Right cardiac atrium (tissue), 5 donors: ENCODE measurements around the gene RNF183. TPM values are rescaled to one million over a fixed set of nuclear protein-coding genes. Genes with fewer than 3 reads are reported as not detected.
"Not testable (repeated sequence)": the region's sequence is repeated elsewhere in the genome, so short reads cannot be mapped to it uniquely, and the experiment has no call there.

Experiments
- ATAC-seq, 2 donors: fragments of 200-7000 bp; cut with Tn5 transposase; one replicate each; pipeline versions ENCODE4 v1.8.0 to v1.9.1; 2020; ENCODE audit warnings: moderate library complexity in 2 of 2, mild to moderate bottlenecking in 1 of 2
- DNase-seq, 3 donors: peaks; one replicate each; pipeline ENCODE4 v3.0.0-alpha.2; 2020
- H3K27ac ChIP-seq: one replicate; pipeline ENCODE4 v1.5.1; 2013; ENCODE audit warnings: mild to moderate bottlenecking, low read length, control low read depth, moderate library complexity
- H3K27me3 ChIP-seq: one replicate; pipeline ENCODE4 v1.6.1; 2013; ENCODE audit not compliant: control insufficient read depth, insufficient read depth
- H3K4me1 ChIP-seq: one replicate; pipeline ENCODE4 v1.6.1; 2013; ENCODE audit warnings: low read length; ENCODE audit not compliant: control insufficient read depth, insufficient read depth
- H3K4me3 ChIP-seq: one replicate; pipeline ENCODE4 v1.5.1; 2013; ENCODE audit warnings: low read length, control low read depth
- H3K9me3 ChIP-seq: one replicate; pipeline ENCODE4 v1.6.1; 2013; ENCODE audit warnings: low read length; ENCODE audit not compliant: control insufficient read depth
- WGBS: extraction: QIAGEN DNeasy Blood & Tissue Kit; methylation state at CpG from one replicate; pipeline ENCODE4 v1.1.7; 2013; 5-methylcytosine and 5-hydroxymethylcytosine counted together
- intact Hi-C, 4 donors: fragments of 100-400 bp; cut with DNase I; formaldehyde crosslinking; loops; one replicate each; pipeline versions ENCODE4 v1.11.0 to v1.14.0; 2022 to 2023
- polyA plus RNA-seq: library from polyadenylated mRNA; stranded (reverse); fragments of 200-250 nt; gene quantifications from one replicate; pipeline ENCODE4 v1.2.3, GENCODE V29; 2013
- total RNA-seq, 4 donors: library from RNA; stranded (reverse); fragmentation: NEBNext Ultra II Directional; extraction: Animal tissue kit (Norgen Biotek cat#: 25700); gene quantifications; one replicate each; pipeline ENCODE4 v1.2.1, GENCODE V29; 2021
- donor health status: healthy with polysubstance abuse.
- donor health status: DM: no; HTN: yes; CAD: no.
- donor health status: DM: no; HTN: no; CAD: no.
- donor health status: DM: no; HTN: yes; CAD: no; lungs with severe emphysema.
- donor health status: DM: yes; HTN: yes; CAD: no.

Gene RNF183
- total and polyA plus RNA-seq, 5 donors, result not detected

- ATAC-seq, result no peak
- intact Hi-C loops, result loop anchor here in 1 of 4 donors (10.0 kb wide), 1 partner anchor 135 kb away; the partner anchor contains the start of gene ALAD
- Histone ChIP-seq H3K9me3 (no peaks in the 10 kb centered on the region), H3K4me3 (no peak overlapping the region), H3K4me1 (no peaks in the 10 kb centered on the region), H3K27me3 (no peaks in the 10 kb centered on the region), H3K27ac (no peak overlapping the region)
- whole genome bisulfite sequencing, result 86% methylated on average over 2 of the region's 2 CpGs
- no peak for DNase-seq
These were observed 33.3 kb downstream of the RNF183 start for GRCh38 chr9:113269871-113270270.

GRCh38 chr9:113269355-113269754, 33.8 kb downstream of the RNF183 start:
- ATAC-seq, result no peak
- Histone ChIP-seq H3K4me3 (no peak overlapping the region), H3K27ac (no peak overlapping the region), H3K9me3 (no peaks in the 10 kb centered on the region), H3K4me1 (no peaks in the 10 kb centered on the region), H3K27me3 (no peaks in the 10 kb centered on the region)
- intact Hi-C loops, result no loop called here
- DNase-seq, result no peak
- 91% methylated on average over 2 of the region's 2 CpGs for WGBS

- no peaks in the 10 kb centered on the region for H3K4me1 ChIP-seq
- H3K27me3 ChIP-seq, result no peaks in the 10 kb centered on the region
- ATAC-seq (no peak), DNase-seq (no peak)
- intact Hi-C loops, result no loop called here
- WGBS, result 87% methylated on average over 4 of the region's 4 CpGs
- no peak overlapping the region for H3K27ac ChIP-seq
- no peak overlapping the region for H3K4me3 ChIP-seq
- no peaks in the 10 kb centered on the region for H3K9me3 ChIP-seq
These were observed 35.1 kb downstream of the RNF183 start for GRCh38 chr9:113267911-113268566.

GRCh38 chr9:113266174-113266573, 37.0 kb downstream of the RNF183 start:
- WGBS, result 89% methylated on average over 3 of the region's 3 CpGs
- DNase-seq (no peak), ATAC-seq (no peak)
- no peak overlapping the region for H3K27ac ChIP-seq
- intact Hi-C loops, result no loop called here
- no peaks in the 10 kb centered on the region for H3K27me3 ChIP-seq
- H3K4me3 ChIP-seq, result no peak overlapping the region
- H3K9me3 ChIP-seq, result no peaks in the 10 kb centered on the region
- H3K4me1 ChIP-seq, result no peaks in the 10 kb centered on the region

- ATAC-seq, result no peak
- DNase-seq, result no peak
- H3K4me1 ChIP-seq, result no peaks in the 10 kb centered on the region
- no peaks in the 10 kb centered on the region for H3K9me3 ChIP-seq
- intact Hi-C loops, result no loop called here
- H3K27me3 ChIP-seq, result no peaks in the 10 kb centered on the region
- 87% methylated on average over 1 of the region's 1 CpG for WGBS
- H3K27ac ChIP-seq, result no peak overlapping the region
- H3K4me3 ChIP-seq, result no peak overlapping the region
These were observed 41.1 kb downstream of the RNF183 start for GRCh38 chr9:113261917-113262671.

DNA sequence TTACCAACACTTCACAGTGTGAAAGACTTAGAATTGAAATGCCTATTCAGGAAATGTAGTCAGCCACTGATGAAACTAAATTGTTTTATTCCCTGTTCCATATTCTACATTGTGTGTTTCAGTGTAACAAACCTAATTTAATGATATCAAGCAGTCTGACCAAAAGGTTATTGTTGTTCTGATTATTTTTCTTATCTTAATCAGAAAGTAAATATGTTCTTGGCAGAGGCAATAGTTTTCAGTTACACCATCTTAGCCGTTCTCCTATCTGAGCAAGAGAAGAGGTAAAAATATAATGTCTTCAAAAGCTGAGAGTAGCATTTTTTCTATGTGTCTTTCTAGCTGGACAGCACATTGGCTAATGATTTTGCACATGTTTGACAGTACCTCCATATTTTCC, 44.9 kb downstream of the RNF183 start:
- no peaks in the 10 kb centered on the region for H3K27me3 ChIP-seq
- DNase-seq (no peak), ATAC-seq (no peak)
- WGBS, result 42% methylated on average over 1 of the region's 1 CpG
- H3K4me3 ChIP-seq, result no peak overlapping the region
- no peak overlapping the region for H3K27ac ChIP-seq
- H3K9me3 ChIP-seq, result no peaks in the 10 kb centered on the region
- H3K4me1 ChIP-seq, result no peaks in the 10 kb centered on the region
- intact Hi-C loops, result no loop called here

GRCh38 chr9:113257863-113258262, 45.3 kb downstream of the RNF183 start:
- Histone ChIP-seq H3K9me3 (no peaks in the 10 kb centered on the region), H3K4me3 (no peak overlapping the region), H3K27me3 (no peaks in the 10 kb centered on the region), H3K27ac (no peak overlapping the region), H3K4me1 (no peaks in the 10 kb centered on the region)
- ATAC-seq, result no peak
- DNase-seq, result no peak
- intact Hi-C loops, result no loop called here
- WGBS, result 93% methylated on average over 3 of the region's 3 CpGs

- ATAC-seq, result peak in 1 of 2 donors; percentile 31
- Histone ChIP-seq H3K9me3 (no peaks in the 10 kb centered on the region), H3K4me3 (no peak overlapping the region), H3K27me3 (no peaks in the 10 kb centered on the region), H3K4me1 (no peaks in the 10 kb centered on the region), H3K27ac (no peak overlapping the region)
- no peak for DNase-seq
- WGBS, result 88% methylated on average over 6 of the region's 6 CpGs
- intact Hi-C loops, result no loop called here
These were observed 47.7 kb downstream of the RNF183 start for GRCh38 chr9:113255438-113255837.

GRCh38 chr9:113254991-113255390, 48.2 kb downstream of the RNF183 start:
- no peak overlapping the region for H3K27ac ChIP-seq
- no peak for DNase-seq
- no peak overlapping the region for H3K4me3 ChIP-seq
- H3K9me3 ChIP-seq, result no peaks in the 10 kb centered on the region
- no peak for ATAC-seq
- H3K4me1 ChIP-seq, result no peaks in the 10 kb centered on the region
- intact Hi-C loops, result no loop called here
- no peaks in the 10 kb centered on the region for H3K27me3 ChIP-seq
- WGBS, result 98% methylated on average over 1 of the region's 1 CpG

DNA sequence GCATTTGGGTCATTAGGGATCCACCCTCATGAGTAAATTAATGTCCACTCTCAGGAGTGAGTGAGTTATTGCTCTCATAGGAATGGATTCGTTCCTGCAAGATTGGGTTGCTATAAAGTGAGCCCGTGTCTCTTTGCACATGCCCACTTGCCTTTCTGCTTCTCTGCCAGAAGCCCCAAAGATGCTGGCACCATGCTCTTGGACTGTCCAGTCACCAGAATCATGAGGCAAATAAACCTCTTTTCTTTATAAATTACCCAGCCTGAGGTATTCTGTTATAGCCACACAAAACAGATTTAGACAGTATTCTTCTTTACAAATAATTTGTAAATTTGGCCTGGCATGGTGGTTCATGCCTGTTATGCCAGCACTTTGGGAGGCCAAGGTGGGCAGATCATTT, 52.4 kb downstream of the RNF183 start:
- DNase-seq (no peak), ATAC-seq (no peak)
- H3K27me3 ChIP-seq, result no peaks in the 10 kb centered on the region
- H3K4me3 ChIP-seq, result no peak overlapping the region
- no peaks in the 10 kb centered on the region for H3K4me1 ChIP-seq
- H3K27ac ChIP-seq, result no peak overlapping the region
- intact Hi-C loops, result no loop called here
- WGBS, result 98% methylated on average over 2 of the region's 2 CpGs
- H3K9me3 ChIP-seq, result no peaks in the 10 kb centered on the region

DNA sequence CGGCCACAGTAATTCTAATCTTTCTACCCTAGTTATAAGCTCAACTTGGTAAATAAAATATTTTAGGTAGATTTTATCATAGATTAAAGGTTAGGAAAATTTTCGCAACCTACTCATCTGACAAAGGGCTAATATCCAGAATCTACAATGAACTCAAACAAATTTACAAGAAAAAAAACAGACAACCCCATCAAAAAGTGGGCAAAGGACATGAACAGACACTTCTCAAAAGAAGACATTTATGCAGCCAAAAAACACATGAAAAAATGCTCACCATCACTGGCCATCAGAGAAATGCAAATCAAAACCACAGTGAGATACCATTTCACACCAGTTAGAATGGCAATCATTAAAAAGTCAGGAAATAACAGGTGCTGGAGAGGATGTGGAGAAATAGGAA, 53.5 kb downstream of the RNF183 start:
- WGBS, result 97% methylated on average over 2 of the region's 2 CpGs
- H3K9me3 ChIP-seq, DNase-seq, H3K4me1 ChIP-seq, ATAC-seq, intact Hi-C loops, H3K4me3 ChIP-seq, H3K27me3 ChIP-seq, H3K27ac ChIP-seq: not testable (repeated sequence)
